GM18508 (cell line): ENCODE measurements around the gene NACC2.

Source experiments
- ATAC-seq: cut with Tn5 transposase; IDR thresholded peaks from one replicate; pipeline ENCODE4 v1.9.1; 2021; ENCODE audit warnings: moderate number of reproducible peaks; ENCODE audit not compliant: insufficient read depth, unreplicated experiment

The NACC2 gene

DNA sequence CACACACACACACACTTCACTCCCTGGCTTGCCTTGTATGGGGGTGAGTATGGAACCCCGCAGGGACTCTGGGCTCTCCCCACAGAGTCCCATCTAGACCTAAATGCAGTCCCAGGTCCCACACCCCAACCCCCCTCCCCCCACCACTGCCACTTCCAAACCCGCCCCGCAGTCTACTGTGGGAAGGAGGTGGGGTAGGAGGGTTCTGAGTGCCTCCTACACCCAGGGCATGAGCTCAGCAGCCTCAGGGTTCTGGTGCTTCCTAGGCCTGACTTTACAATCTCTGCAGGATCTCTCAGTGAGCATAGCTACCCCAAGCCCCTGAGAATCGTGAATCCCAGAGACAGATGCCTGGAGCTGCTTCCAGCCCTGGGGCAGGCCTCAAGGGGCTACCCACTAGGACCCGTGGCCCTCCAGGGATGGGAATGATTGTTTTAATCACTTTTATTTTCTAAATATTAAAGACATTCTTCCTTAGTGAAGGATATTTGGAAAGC, 1.5 kb upstream of the NACC2 start:
- ATAC-seq, result no peak

DNA sequence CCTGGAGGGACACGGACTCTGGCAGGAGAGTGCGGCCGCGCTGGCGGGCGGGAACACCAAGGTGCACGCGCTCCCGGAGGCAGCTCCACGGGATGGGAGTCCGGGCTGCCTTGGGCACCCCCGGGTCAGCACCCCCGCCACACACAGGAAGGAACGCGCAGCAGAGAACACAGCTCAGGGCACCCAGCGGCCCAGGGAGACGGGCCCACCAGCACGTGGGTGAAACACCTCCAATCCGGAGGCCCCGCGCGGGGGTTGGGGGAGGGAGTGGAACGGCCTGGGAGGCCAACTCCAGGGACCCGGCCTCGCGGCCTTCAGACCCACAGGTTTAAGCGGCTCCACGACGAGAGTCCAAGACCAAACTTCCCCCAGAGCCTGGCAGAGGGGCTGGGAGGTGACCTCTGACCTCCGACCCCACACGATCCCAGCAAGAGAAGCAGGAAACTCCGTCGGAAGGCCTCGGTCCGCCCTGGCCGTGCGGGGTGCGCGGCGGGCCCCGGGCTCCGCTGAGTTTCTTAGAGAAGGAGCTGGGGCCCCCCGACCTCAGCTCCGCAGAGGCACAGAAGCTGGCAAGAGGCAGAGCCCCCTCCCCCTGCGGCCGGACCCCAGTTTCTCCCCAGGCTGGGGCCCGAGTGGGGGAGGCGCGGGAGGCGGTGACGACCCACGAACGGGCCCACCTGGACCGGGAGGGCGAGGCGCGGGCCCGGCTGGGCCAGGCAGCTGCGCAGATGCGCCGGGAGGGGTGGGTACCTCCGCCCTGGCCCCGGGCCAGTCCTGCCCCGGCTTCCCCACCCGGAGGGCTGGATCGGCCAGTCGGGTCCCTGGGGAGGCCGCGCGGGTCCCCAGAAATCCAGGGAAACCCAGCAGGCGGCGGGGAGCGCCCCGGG, 851 bp downstream of the NACC2 start:
- ATAC-seq, result no peak

DNA sequence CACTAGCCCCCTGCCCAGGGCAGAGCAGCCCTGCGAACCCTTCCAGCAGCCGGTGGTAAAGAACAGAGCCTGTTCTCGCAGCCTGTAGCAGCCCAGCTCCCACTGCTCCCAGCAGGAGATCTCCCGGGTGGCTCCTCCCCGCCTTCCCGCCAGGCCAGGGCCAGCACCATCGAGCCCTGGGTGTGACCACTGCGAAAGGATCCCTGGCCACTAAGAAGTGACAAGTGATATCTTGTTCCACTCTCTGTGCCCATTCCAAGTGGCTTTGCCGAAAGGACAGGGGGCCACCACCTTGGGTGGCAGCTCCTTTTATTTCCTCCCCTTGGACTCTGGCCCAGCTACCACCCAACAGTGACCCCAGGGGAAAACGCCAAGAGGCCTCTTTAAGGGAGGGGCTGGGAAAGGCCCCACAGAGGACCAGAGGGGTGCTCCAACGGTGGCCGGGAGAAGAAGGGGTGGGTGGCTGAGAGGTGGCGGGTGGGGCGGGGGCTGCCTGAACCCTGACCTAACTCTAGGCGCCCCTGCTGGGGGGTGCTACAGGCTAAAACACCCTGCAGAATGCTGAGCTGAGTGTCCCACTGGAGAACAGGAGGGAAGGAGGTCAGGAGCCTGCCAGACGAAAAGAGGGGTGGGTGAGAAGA, 1.6 kb downstream of the NACC2 start:
- no peak for ATAC-seq

DNA sequence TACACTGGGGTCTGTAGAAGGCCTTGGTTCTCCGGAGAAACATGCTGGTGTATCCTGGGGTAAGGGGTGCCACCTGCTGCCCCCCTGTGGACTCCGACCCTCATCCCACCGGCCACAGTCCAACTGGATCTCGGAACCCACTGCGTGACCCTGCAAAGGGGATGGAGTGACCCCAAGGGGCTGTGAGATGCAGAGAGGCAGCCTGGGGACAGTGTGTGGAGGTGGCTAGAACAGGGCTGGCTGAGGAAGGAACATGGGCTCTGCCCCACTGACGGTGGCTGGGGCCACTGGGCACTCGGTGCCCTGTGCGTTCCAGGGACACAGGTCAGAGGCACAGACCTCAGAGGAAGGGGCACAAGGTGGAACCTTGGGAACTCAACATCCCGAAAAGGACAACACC, 2.3 kb downstream of the NACC2 start:
- no peak for ATAC-seq

DNA sequence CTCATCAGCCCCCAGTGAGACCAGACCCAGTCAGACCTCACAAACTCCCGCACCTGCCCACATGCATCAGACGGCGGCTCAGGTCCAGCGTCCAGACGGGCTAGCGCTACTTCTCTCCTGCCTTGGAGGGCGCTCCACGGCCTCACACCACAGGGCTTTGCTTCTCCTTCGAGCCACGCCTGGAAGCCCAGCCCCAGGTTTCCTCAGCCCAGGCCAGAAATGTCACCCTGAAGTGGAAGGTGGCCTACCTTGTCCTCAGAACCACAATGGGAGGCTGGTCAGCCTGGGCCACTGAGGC, 2.8 kb downstream of the NACC2 start:
- ATAC-seq, result no peak

DNA sequence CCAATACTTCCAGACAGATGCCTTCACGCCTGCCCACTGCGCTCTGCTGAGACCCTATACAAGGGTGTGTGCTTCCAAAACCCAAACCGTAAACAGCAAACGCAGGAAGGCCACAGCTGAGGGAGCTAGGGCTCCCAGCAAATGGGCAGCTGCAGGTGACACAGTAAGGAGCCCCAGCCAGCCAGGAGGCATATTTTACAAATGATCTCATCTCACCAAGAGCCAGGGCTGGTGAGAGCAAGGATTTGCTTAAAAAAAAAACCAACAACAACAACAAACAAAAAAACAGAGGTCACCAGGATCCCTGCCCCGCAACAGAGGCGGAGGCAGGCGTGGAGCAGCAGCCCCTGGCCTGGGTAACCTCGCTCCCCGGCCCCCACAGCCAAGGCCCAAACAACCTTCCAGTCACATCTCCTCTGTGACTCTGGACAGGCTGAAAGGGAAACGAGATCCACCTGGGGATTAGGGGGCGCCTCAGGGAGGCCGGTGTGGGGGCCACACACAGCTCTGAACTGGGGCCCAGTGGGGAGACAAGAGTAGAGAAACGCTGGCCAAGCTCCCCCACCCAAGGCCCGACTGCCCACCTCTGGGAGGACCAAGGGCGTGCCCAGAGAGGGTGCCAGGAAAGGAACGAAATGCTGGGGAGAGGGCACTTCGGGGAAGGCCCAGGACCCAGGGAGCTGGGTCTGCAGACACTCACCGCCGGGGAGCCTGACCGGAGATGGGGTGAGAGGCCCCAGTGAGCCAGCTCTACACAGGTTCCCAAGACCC, 3.3 kb downstream of the NACC2 start:
- ATAC-seq, result no peak

DNA sequence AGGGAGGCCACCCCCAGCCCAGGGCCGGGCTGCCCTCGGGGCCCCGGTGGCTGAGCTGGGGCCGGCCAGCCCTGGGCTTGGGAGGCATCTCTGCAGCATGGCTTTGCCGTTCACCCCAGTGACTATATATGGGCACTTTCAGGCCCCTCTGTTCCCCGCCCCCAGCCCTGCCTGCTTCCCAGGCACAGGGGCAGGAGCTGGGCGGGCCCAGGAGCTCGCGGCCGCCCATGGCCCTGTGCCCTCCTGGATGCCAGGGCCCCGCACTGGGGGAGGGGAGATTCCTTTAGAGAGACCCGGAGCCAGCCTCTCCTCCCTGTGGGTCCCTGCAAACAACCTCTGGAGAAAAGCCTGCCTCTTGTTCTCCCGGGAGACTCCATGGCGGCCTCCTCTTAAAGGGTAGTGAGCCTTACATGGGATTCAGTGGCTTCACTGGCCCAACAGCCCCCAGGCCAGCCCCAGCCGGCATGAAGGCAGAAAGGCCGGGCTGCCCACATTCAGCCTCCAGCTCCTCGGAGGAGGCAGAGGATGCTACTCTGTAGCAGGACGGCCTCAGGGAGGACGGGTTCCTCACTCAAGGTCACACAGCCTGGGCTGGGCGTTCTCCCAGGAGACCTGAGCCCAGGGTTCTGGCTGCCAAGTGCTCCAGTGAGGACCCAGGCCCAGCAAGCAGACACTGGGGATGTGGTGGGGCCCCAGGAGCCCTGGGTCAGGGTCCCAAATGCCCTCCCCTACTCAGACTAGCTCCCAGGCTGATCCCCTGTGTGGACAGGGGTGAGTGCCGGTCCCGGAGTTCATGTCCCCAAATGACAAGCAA, 4.1 kb downstream of the NACC2 start:
- ATAC-seq, result no peak

DNA sequence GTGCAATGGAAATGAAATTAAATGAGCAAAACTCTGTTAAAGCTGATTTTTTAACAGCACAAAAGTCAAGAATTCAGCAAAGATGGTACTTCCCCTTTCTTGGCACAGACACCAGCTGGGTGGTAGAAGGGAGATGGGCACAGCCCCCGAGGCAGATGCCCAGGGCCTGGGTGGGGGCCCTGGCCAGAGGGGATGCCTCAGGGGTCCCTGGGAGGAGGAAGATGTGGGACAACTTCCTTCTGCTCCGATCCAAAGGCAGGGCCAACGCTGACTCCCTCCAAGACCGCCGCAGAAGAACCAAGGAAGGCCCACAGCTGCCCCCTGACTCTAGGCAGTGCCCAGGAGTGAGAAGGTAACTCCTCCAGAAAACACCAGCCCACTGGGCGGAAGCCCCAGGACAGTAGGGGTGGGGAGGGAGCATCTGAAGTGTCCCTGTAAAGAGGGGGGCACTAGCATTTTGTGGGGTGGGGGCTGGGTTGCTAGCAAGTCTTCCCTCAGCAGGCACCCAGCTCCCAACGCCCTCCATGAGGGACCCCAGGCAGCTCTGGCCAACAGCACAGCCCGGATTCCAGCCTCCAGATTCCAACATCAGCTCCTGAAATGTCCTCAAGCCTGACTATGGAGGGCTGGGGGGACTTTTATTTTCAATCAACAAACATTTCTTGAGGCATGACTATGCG, 4.9 kb downstream of the NACC2 start:
- ATAC-seq, result no peak

DNA sequence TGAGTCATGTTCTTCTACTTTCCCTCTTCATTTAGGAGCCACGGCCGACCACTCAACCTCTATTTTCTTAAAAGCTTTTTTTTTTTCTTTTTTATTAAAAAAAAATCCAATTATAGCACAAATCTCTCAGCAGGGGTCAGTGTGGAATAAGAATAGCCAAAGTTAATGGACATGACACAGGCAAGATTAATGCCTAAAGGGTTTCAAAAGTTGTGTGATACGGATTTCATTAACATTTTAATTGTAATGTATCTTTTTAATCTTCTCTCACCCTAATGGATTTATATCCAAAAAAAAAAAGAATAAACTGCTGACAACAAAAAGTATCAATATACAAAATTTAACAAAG, 5.4 kb downstream of the NACC2 start:
- ATAC-seq, result no peak

DNA sequence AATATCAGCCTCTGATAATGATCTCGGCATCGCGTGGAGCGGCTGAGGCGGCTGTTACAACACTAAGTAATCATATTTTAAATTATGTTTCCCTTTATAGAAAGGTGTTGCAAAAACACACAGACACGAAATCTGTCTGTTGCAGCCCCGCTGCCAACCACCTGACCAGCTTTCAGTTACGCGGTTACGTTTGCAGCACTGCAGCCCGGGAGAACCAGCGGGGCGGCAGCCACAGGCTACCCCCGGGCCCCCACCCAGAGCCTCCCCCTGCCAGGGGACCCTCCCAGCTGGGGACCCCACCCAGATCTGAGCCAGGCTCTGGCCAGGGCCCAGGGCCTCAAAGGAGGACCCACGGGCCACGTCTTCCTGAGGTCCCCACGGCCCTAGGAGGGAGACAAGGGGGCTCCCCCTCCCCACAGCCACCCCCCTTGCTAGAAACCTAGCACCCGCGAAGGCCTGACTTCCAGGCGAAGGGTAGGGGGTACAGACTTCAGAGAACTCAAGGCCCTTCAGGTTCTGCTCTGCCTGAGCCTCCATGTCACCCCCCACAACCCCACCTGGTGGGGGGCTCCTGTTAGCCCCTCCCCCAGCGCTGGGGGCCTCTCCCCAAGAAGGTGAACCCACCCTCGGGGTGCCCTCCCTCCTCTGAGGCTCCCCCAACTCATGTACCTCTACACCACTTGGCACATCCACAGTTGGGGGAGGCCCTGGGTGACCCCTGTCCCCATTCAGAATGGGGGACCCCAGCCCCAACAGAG, 6.0 kb downstream of the NACC2 start:
- ATAC-seq, result no peak

DNA sequence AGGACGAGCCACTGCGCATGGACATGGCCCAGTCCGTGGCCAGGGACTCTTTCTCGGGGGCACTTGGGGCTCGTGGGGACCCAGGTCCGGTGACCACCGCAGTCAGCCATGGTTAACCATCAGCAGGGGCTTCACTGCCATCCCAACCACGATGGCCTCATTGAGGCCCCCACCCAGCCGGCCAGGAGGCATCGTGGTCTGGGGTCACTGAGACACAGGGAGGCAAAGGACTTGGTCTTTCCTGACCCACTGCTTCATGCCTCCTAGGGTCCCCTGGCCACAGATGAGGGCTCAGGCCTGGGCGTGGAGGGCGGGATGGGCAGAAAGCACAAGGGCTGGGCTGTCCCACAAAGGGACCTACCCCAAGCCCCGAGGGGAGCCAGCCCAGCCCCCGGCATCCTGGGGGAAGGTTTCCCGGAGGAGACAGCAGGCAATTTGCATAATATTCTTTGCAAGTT, 6.6 kb downstream of the NACC2 start:
- no peak for ATAC-seq

DNA sequence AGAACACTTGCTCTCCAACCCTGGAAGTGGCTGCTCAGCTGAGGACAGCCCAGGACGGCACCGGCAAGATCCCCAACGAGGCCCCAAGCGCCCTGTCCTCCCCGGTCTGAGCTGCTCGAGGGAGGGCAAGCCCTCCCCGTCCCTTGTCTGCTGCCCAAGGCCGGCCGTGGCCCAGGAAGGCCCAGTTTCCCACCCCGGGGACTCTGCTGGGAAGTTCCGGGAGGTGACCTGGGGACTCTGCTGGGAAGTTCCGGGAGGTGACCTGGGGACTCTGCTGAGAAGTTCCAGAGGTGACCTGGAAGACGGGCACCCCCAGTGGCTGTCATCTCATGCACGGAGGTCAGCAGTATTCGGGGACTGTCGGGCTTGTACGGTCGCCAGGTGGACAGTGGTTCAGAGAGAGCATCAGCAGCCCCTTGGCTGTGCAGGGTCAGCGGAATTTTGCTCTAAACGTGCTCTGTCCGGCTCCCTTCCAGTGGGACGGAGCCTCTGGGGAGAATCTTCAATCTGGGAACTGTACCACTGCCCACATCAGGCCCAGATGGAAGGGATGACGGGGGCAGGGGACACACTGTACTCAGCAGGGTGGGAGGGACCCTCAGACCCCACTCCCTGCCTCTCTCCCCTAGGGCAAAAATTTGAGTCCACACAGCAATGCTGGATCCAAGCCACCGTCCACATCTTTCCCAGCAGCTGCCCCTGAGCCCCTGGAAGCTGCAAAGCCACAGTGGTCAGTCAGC, 7.2 kb downstream of the NACC2 start:
- ATAC-seq, result no peak

DNA sequence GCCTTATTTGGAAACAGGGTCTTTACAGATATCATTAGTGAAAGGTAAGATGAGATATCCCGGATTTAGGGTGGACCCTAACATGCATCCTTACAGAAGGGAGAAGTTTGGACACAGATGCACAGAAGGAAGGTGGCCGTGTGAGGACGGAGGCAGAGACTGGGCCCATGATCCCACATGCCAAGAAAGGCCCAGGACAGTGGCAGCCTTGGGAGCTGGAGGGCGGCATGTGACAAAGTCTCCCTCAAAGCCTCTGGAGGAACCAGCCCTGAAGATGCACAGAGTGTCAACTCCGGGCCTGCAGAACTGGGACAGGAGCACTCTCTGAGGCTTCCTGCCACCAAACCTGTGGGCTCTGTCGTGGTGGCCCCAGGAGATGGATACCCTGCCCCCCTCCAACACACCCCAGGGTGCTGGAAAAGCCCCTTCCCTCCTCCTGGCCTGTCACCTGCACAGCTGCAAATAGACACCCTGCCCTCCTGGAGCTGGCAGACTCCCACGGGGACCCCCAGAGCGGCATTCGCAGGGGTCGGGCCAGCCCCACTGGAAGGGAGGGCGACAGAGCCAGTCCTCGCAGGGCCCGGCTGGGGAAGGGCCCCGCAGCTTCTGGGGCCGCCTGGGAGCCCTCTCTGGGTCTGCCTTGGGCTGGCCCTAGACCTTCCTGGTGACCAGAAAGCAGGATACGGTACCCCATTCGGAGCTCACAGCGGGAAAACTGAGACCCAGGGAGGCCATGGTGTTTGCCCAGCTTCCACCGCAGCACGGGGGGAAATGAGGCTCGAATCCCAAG, 7.9 kb downstream of the NACC2 start:
- ATAC-seq, result no peak

DNA sequence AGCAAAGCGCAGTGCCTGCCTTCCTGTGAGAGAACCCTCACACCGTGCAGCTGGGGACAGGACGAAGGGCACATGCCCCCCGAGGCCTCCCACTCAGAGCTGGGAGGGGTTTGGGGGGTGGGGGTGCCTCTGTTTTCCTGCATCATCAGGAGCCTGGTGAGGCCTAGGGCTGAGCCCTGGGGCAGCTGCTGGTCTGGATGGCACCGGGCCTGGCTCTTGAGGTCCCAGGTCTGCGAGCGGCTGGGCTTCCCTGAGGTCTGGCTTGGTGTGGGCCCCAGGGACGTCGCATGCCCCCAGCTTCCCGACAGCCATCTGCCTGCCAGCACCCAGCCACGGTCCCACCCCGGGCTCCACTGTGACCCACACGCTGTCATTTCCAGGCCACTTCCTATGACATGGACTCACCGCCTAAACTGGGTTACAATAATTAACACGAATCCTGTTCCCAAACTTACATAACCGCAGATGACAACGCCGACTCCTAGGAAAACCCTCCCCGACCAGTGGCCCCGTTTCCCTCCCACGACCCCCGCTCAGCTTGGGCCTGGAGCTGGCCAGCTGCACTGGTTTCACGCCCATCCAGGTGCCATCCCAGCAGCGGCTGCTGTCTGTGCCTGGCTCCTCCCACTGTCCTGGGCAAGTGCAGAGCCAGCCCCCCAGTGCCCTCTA, 8.7 kb downstream of the NACC2 start:
- ATAC-seq, result no peak

DNA sequence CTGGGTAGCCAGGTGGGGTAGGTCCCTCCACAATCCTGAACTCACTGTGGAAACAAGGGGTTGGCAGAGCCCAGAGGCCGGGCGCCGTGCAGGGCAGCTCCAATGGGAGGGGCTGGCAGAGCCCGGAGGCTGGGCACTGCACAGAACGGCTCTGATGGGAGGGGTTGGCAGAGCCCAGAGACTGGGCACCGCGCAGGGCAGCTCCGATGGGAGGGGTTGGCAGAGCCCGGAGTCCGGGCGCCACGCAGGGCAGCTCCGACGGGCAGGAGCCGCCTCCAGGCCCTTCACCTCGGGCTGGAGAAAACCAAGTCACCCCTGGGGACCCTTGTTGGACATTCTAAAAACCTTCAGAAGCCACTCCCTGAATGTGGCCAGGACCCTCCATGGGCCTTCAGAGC, 9.3 kb downstream of the NACC2 start:
- no peak for ATAC-seq

DNA sequence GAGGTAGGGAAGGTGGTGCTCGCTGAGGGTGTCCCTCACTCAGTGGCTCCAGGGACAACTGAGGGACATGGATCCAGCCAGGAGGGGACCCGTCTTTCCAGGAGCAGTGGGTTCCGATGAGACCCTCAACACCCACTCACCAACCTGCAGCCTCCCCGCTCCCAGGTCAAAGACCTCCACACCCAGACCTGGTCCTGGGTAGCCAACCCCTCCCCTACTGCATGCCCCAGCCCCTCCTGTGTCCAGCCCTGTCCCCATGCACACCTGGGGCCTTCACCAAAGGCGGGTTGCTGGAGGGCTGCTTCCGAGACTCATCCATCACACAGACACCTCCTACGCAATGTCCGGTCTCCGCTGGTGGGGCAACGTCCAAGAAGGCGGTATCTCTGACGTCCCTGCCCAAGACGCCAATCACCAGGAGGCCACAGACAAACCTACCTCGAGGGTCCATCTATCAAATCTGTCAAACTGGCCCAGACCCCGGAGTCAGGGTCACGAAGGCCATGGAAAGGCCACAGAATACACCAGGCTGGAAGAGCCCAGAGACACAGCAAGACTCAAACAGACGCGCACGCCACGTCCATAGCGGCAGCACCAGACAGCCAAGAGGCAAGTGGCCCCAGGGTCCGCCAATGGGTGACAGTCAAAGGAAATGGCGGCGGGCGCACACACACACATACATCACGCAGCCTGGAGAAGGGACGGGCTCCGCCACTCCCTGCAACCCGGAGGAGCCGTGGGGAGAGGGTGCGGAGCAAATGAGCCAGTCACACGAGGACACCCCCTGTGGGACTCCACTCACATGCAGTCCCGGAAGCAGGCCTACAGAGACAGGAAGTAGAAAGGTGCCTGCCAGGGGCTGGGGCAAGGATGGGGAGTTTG, 10.8 kb downstream of the NACC2 start:
- ATAC-seq, result no peak
